NB4 (cell line): Measurements from ENCODE around the gene SPR.

ENCODE experiments used
- MYC ChIP-seq: IDR thresholded peaks from 2 replicates; pipeline ENCODE4 v1.6.1; 2011; ENCODE audit warnings: low read depth, low read length
- POLR2A ChIP-seq: IDR thresholded peaks from 2 replicates; pipeline ENCODE4 v1.6.1; 2011; ENCODE audit warnings: mild to moderate bottlenecking; ENCODE audit not compliant: insufficient read length; ENCODE audit errors: extremely low read depth
- TF ChIP-seq, protein P1 (sequence below): IDR thresholded peaks from one replicate; pipeline ENCODE4 v1.5.1; 2012; ENCODE audit warnings: low read depth, low read length
- TF ChIP-seq, protein P2 (sequence below): IDR thresholded peaks from 2 replicates; pipeline ENCODE4 v1.6.1; 2011; ENCODE audit warnings: low read depth, low read length

DNA sequence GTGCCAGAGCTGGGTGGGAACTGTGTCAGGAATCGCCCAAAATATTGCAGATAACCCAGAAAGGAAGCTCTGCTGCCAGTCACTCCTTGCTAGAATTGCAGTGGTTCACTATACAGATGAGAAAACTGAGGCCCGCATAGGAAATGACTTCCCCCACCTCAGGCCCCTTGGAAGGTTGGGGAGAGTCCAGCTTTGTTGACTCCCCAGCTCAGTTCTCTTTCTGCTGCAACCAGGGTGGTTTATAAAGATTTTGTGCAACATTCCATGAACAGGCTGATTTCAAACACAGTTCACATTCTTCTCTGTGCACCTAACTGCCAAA, 11.3 kb downstream of the SPR start:
- TF ChIP-seq, protein P1, sequence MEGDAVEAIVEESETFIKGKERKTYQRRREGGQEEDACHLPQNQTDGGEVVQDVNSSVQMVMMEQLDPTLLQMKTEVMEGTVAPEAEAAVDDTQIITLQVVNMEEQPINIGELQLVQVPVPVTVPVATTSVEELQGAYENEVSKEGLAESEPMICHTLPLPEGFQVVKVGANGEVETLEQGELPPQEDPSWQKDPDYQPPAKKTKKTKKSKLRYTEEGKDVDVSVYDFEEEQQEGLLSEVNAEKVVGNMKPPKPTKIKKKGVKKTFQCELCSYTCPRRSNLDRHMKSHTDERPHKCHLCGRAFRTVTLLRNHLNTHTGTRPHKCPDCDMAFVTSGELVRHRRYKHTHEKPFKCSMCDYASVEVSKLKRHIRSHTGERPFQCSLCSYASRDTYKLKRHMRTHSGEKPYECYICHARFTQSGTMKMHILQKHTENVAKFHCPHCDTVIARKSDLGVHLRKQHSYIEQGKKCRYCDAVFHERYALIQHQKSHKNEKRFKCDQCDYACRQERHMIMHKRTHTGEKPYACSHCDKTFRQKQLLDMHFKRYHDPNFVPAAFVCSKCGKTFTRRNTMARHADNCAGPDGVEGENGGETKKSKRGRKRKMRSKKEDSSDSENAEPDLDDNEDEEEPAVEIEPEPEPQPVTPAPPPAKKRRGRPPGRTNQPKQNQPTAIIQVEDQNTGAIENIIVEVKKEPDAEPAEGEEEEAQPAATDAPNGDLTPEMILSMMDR: no peak
- TF ChIP-seq POLR2A (no peak), MYC (no peak)
- TF ChIP-seq, protein P2, sequence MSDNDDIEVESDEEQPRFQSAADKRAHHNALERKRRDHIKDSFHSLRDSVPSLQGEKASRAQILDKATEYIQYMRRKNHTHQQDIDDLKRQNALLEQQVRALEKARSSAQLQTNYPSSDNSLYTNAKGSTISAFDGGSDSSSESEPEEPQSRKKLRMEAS: no peak
